GM12873 (cell line): ENCODE results near the gene ABHD14A.

ENCODE experiments used
- TF ChIP-seq, protein P1 (sequence below): IDR thresholded peaks from 2 replicates; pipeline ENCODE4 v1.5.1; 2012; ENCODE audit warnings: low read depth, mild to moderate bottlenecking, moderate library complexity, low read length, control low read depth; ENCODE audit not compliant: insufficient read depth; ENCODE audit errors: missing control alignments

ABHD14A gene

DNA sequence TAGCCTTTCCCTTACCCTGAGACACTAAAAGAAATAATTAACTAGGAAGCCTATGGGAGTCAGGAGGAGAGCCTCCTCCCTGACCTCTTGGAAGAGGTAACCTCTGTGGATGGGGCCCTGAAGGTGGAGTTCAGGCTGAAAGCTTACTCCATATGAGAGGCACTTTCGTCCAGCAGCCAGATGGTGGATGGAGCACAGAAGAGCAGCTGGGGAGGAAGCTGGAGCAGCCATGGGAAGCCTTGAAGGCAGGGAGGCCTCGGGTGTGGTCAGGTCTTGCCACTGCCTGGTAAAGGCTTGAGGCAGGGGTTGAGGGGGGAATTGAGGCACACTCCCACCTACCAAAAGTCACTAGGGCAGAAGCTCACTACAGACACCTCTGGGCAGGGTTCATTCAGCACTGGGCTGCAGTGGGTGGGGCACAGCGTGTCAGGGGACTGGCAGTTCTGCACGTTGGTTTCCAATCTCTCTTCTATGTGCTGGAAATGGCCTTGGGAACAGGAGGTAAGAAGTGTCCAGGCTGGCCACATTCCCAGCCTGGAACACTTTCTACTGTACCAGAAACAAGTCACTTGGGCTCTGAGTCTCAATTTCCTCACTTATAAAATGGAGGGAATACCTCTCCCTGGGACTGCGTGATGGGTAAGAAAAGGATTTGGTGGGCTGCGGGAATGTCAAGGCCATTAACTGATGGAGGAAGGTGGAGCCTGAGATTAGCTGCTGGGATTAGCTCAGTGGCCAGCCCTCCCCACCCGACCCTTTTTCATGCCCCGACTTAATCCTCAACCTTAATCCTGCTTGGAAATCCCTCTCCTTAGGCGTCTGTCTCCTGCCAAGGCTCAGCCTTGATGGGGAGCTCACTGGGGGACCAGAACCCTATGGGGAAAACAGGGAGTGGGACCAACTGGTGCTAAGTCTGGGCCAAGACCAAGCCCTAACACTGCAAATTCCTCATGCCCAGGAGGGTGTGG lies 13.0 kb upstream of the ABHD14A start:
- TF ChIP-seq, protein P1, sequence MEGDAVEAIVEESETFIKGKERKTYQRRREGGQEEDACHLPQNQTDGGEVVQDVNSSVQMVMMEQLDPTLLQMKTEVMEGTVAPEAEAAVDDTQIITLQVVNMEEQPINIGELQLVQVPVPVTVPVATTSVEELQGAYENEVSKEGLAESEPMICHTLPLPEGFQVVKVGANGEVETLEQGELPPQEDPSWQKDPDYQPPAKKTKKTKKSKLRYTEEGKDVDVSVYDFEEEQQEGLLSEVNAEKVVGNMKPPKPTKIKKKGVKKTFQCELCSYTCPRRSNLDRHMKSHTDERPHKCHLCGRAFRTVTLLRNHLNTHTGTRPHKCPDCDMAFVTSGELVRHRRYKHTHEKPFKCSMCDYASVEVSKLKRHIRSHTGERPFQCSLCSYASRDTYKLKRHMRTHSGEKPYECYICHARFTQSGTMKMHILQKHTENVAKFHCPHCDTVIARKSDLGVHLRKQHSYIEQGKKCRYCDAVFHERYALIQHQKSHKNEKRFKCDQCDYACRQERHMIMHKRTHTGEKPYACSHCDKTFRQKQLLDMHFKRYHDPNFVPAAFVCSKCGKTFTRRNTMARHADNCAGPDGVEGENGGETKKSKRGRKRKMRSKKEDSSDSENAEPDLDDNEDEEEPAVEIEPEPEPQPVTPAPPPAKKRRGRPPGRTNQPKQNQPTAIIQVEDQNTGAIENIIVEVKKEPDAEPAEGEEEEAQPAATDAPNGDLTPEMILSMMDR, result no peak

- TF ChIP-seq, protein P1, result no peak
These were observed 11.9 kb upstream of the ABHD14A start for GRCh38 chr3:51962854-51963530.

DNA sequence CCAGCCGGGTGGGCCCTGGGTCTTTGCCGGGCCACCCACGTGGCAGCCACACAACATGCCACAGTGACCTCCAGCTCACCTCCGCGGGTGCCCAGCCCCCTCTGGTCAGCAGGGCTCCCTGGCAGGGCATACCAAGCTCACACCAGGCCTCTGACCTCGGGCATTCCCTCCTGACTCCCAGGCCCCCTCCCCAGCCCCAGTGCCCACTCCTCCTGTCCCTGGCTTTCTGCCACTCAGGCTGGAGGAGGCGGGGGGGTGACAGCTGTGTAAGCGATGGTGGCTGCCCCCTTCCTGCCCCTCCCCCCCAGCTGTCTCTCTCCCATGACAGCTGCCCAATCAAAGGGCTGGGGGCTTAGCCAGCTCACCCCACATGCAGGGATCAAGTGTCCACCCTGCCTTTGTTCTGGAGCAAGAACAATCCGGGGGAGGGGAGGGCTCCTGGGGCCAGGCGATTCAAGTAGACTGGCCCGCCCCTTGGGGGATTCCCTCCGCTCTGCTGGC lies 10.9 kb upstream of the ABHD14A start:
- TF ChIP-seq, protein P1, result no peak

DNA sequence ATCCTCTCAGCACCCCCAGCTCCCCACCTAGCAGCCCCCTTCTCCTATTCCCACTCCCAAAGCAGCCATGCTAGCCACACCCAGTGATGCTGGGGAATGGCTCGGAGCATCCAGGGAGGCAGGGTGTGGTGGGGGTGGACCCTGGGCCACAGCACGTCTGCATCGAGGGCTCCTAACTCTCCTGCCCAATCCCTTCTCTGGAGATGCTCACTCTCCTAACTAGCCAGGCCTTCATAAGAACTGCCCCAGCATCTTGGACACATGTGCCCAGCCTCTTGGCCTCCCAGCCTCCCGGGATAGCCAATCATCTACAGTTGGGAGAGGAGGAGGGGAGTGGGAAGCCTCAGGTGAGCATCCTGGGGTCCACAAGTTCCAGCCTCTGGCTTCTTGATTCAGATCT lies 10.3 kb upstream of the ABHD14A start:
- TF ChIP-seq, protein P1, result no peak

GRCh38 chr3:51966016-51966415 lies 8.8 kb upstream of the ABHD14A start:
- TF ChIP-seq, protein P1, result no peak

GRCh38 chr3:51966486-51966885 lies 8.4 kb upstream of the ABHD14A start:
- TF ChIP-seq, protein P1, result no peak

- TF ChIP-seq, protein P1, result no peak
These were observed 7.9 kb upstream of the ABHD14A start for GRCh38 chr3:51966922-51967383.
